Fibroblast of lung (primary cell): Measurements from ENCODE around the gene PRSS50.

Source experiments
- CTCF ChIP-seq, 2 donors: IDR thresholded peaks in 1 of 2; conservative IDR thresholded peaks in 1 of 2; 1 replicate in 1 of 2; 2 replicates in 1 of 2; pipeline ENCODE4 v1.5.1; 2011 to 2012; ENCODE audit warnings: low read length in 2 of 2, control low read depth in 1 of 2, inconsistent platforms in 1 of 2, low read depth in 1 of 2, mild to moderate bottlenecking in 1 of 2
- EZH2 ChIP-seq: IDR thresholded peaks from 2 replicates; pipeline ENCODE4 v1.5.1; 2012; ENCODE audit warnings: low read length, control low read depth, mild to moderate bottlenecking; ENCODE audit errors: missing control alignments

- TF ChIP-seq CTCF (conservative IDR thresholded peaks at IDR 0.05 in 1 of 2, IDR thresholded peaks at IDR 0.05 in 1 of 2; ENCODE audit: low read depth in 1 of 2, low read length in 2 of 2) (no peak), EZH2 (no peak)
Measured at GRCh38 chr3:46703013-46703520, 14.6 kb downstream of the PRSS50 start.
